Measurements from ENCODE around the gene ERCC4.

DNA sequence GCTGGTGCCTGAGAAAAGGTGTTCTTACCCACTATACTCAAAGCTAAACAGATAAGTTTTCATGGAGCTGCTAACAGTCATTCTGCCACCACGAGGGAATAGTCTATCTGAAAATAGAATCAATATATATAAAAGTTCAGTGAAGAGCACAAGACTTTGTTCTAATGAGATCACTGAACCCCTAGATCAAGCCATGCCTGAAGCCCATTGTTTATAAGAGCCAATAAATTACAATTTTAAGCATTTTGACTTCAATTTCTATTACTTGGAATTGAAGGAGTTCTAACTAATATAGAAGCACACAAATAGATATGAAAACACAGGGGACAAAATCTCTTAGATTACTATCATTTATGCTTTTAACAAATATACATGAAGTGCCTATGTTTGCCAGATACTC lies 24.4 kb upstream of the ERCC4 start:
- TF ChIP-seq, protein P1, sequence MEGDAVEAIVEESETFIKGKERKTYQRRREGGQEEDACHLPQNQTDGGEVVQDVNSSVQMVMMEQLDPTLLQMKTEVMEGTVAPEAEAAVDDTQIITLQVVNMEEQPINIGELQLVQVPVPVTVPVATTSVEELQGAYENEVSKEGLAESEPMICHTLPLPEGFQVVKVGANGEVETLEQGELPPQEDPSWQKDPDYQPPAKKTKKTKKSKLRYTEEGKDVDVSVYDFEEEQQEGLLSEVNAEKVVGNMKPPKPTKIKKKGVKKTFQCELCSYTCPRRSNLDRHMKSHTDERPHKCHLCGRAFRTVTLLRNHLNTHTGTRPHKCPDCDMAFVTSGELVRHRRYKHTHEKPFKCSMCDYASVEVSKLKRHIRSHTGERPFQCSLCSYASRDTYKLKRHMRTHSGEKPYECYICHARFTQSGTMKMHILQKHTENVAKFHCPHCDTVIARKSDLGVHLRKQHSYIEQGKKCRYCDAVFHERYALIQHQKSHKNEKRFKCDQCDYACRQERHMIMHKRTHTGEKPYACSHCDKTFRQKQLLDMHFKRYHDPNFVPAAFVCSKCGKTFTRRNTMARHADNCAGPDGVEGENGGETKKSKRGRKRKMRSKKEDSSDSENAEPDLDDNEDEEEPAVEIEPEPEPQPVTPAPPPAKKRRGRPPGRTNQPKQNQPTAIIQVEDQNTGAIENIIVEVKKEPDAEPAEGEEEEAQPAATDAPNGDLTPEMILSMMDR (conservative IDR thresholded peaks at IDR 0.05 in 1 of 2, IDR thresholded peaks at IDR 0.05 in 1 of 2; ENCODE audit: low read depth in 1 of 2, low read length in 2 of 2), result no peak
- no peak for TF ChIP-seq EZH2 (IDR thresholded peaks at IDR 0.05; ENCODE audit: low read length, missing control alignments)
